GM12878 (cell line): ENCODE measurements around the gene STKLD1. TPM values are rescaled to one million over a fixed set of nuclear protein-coding genes. Genes with fewer than 3 reads are reported as not detected.

ENCODE experiments used
- FOXM1 ChIP-seq: IDR thresholded peaks from 2 replicates; pipeline ENCODE4 v1.6.1; 2012; ENCODE audit warnings: low read depth, mild to moderate bottlenecking, inconsistent platforms, low read length, moderate library complexity
- HCFC1 ChIP-seq: fragments of 150-350 bp; IDR thresholded peaks from 2 replicates; pipeline ENCODE4 v1.6.1; 2014; ENCODE audit warnings: low read length
- PAX8 ChIP-seq: fragments of 450-650 bp; IDR thresholded peaks from 2 replicates; pipeline ENCODE4 v1.6.1; 2017; ENCODE audit warnings: mild to moderate bottlenecking, moderate library complexity
- RFX5 ChIP-seq: IDR thresholded peaks from 2 replicates; pipeline ENCODE4 v1.6.1; 2011; ENCODE audit warnings: low read depth, low read length, improper control_type of control experiment
- RUNX3 ChIP-seq: IDR thresholded peaks from 2 replicates; pipeline ENCODE4 v1.6.1; 2012; ENCODE audit warnings: low read length, inconsistent platforms
- SMARCA5 ChIP-seq: fragments of 450-650 bp; IDR thresholded peaks from 2 replicates; pipeline ENCODE4 v1.6.1; 2017; ENCODE audit warnings: mild to moderate bottlenecking
- SRF ChIP-seq, 2 experiments: IDR thresholded peaks; 2 replicates each; pipeline ENCODE4 v1.6.1; 2011; ENCODE audit warnings: low read depth in 2 of 2, low read length in 2 of 2, mild to moderate bottlenecking in 1 of 2, moderate library complexity in 1 of 2
- ZNF274 ChIP-seq: IDR thresholded peaks from one replicate; pipeline ENCODE4 v1.8.0; 2011; ENCODE audit not compliant: insufficient read length, insufficient read depth
- polyA plus RNA-seq, 11 experiments: library from polyadenylated mRNA; depleted of rRNA in 4 of 11; unstranded in 6 of 11; stranded (reverse) in 5 of 11; fragments of >200 nt; fragmentation: Nextera tagmentation in 4 of 11; fragmentation: Illumina TruSeq in 1 of 11; extraction: Ambion mirVana in 4 of 11; extraction: Trizol in 1 of 11; gene quantifications; 1 replicate in 1 of 11; 2 replicates in 10 of 11; pipeline versions ENCODE4 v1.2.1 to v1.2.3, GENCODE V29; 2011 to 2016; ENCODE audit warnings: inconsistent platforms in 2 of 11, missing spikeins in 2 of 11, low read depth in 1 of 11
- total RNA-seq, 4 experiments: library from RNA; depleted of rRNA in 3 of 4; stranded (reverse); fragments of >200 nt in 3 of 4; fragmentation: Illumina TruSeq in 1 of 4; extraction: Trizol in 1 of 4; gene quantifications; 2 replicates each; pipeline versions ENCODE4 v1.2.1 to v1.2.3, GENCODE V29; 2013 to 2021
- TF ChIP-seq, protein P1 (sequence below): IDR thresholded peaks from 2 replicates; pipeline ENCODE4 v1.6.1; 2011; ENCODE audit warnings: low read depth, mild to moderate bottlenecking, low read length, moderate library complexity, borderline replicate concordance; ENCODE audit errors: extremely low read depth
- TF ChIP-seq, protein P2 (sequence below): fragments of 450-650 bp; IDR thresholded peaks from 2 replicates; pipeline ENCODE4 v1.6.1; 2016; ENCODE audit warnings: mild to moderate bottlenecking
- TF ChIP-seq, protein P3 (sequence below): fragments of 450-650 bp; IDR thresholded peaks from 2 replicates; pipeline ENCODE4 v1.6.1; 2016; ENCODE audit warnings: mild to moderate bottlenecking, moderate library complexity, borderline replicate concordance

STKLD1 gene
- total and polyA plus RNA-seq, 10 of the 15 experiments (the other 5 are each of a cell fraction or from before 2014, with no cell fraction given): 0.07 to 0.40 (median 0.29) TPM; not detected in 4

DNA sequence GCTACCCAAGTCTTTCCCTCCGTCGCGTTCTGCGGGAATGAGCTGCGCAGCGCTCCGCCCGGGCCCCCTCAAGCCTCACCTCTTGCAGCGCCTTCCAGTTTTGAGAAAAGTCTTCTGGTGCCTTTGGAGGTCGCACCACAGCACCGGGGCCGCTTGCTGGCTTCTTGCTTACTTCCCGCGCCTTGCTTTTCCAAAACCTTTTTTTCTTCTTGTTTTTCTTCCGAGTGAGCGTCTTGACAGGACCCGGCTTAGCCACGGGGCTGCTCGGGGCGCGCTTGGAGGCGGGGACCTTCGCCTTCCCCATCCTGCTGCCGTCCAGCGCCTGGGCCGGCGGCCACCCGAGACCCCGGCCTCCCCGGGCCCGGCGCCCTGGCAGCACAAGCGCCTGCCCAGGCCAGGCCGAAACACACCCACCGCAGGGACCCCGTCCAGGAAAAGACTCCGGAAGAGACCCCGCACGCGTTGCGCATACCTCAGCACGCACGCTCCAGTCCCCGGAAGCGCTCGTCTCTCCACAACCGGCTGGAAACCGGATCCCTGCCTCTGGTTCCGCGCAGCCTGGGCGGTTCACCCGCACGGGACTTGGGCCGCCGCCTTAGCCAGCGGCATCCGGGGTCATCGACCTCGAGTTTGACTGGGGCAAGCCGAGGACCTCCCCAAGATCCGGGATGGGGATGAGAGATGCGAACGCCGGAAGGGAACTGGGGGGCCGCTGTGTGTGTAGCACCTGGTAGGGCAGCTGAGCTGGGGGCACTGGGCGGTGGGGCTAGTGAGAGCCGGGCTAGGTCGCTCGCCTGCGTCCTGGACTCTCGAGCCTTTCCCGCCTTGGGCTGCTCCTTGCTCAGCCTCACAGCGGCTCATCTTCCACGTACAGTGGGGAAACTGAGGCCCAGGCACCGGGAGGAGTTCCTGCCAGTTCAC lies 41.6 kb downstream of the STKLD1 start, which contains the start of gene REXO4 (continued):
- TF ChIP-seq, protein P1, sequence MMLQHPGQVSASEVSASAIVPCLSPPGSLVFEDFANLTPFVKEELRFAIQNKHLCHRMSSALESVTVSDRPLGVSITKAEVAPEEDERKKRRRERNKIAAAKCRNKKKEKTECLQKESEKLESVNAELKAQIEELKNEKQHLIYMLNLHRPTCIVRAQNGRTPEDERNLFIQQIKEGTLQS: no peak
- TF ChIP-seq PAX8: no peak
- no peak for TF ChIP-seq RFX5
- TF ChIP-seq, protein P2, sequence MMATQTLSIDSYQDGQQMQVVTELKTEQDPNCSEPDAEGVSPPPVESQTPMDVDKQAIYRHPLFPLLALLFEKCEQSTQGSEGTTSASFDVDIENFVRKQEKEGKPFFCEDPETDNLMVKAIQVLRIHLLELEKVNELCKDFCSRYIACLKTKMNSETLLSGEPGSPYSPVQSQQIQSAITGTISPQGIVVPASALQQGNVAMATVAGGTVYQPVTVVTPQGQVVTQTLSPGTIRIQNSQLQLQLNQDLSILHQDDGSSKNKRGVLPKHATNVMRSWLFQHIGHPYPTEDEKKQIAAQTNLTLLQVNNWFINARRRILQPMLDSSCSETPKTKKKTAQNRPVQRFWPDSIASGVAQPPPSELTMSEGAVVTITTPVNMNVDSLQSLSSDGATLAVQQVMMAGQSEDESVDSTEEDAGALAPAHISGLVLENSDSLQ: peak; percentile 79
- peak; percentile 90 for TF ChIP-seq RUNX3
- peak; percentile 84 for TF ChIP-seq HCFC1
- peak; percentile 69; the same call in 1 of the 2 replicates for TF ChIP-seq SMARCA5
- peak; percentile 58 to 89; a peak in 3 of 4 replicates for TF ChIP-seq SRF (IDR thresholded peaks at IDR 0.05; ENCODE audit: low read depth in 2 of 2, low read length in 2 of 2)
- no peak for TF ChIP-seq ZNF274
- TF ChIP-seq, protein P3, sequence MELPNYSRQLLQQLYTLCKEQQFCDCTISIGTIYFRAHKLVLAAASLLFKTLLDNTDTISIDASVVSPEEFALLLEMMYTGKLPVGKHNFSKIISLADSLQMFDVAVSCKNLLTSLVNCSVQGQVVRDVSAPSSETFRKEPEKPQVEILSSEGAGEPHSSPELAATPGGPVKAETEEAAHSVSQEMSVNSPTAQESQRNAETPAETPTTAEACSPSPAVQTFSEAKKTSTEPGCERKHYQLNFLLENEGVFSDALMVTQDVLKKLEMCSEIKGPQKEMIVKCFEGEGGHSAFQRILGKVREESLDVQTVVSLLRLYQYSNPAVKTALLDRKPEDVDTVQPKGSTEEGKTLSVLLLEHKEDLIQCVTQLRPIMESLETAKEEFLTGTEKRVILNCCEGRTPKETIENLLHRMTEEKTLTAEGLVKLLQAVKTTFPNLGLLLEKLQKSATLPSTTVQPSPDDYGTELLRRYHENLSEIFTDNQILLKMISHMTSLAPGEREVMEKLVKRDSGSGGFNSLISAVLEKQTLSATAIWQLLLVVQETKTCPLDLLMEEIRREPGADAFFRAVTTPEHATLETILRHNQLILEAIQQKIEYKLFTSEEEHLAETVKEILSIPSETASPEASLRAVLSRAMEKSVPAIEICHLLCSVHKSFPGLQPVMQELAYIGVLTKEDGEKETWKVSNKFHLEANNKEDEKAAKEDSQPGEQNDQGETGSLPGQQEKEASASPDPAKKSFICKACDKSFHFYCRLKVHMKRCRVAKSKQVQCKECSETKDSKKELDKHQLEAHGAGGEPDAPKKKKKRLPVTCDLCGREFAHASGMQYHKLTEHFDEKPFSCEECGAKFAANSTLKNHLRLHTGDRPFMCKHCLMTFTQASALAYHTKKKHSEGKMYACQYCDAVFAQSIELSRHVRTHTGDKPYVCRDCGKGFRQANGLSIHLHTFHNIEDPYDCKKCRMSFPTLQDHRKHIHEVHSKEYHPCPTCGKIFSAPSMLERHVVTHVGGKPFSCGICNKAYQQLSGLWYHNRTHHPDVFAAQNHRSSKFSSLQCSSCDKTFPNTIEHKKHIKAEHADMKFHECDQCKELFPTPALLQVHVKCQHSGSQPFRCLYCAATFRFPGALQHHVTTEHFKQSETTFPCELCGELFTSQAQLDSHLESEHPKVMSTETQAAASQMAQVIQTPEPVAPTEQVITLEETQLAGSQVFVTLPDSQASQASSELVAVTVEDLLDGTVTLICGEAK: peak; percentile 100
- no peak for TF ChIP-seq FOXM1
- TF ChIP-seq, all 136 proteins: peak for 73
